GM18507 (cell line): Measurements from ENCODE around the gene KRT1.
"Not testable (repeated sequence)": the region's sequence is repeated elsewhere in the genome, so short reads cannot be mapped to it uniquely, and the experiment has no call there.

Source experiments
- DNase-seq: peaks from one replicate; pipeline ENCODE4 v3.0.0; 2011; ENCODE audit warnings: low read depth; ENCODE audit not compliant: insufficient read length; ENCODE audit errors: extremely low spot score
- FAIRE-seq: peaks from 2 replicates; lab custom pipeline; 2011; peaks lifted over from hg19 to GRCh38; lab: Jason Lieb, UNC

Gene KRT1

DNA sequence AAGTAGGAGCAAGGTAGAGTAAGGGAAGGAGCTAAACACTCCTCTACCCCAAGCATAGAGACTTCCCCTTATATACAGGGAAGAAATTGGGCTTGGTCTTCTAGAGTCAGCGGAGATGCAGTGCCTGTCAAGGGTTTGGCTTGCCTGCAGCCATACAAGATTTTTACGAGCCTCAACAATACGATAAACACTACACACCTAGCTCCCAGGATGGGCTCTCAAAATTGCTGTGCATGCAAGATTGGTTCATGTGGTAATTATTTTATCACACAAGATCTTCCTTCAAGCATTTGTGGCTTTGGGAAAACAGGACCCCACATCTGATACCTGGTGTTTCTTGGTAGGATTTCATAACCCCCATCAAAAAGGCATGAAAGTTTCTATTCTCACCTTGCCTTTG, at the start of gene KRT1:
Gene KRT1, minus strand, starts transcription at position 45 of the 400 bp plus-strand sequence. CDS start 59 bp downstream, outside the sequence.
- DNase-seq (no peak), FAIRE-seq (no peak)

DNA sequence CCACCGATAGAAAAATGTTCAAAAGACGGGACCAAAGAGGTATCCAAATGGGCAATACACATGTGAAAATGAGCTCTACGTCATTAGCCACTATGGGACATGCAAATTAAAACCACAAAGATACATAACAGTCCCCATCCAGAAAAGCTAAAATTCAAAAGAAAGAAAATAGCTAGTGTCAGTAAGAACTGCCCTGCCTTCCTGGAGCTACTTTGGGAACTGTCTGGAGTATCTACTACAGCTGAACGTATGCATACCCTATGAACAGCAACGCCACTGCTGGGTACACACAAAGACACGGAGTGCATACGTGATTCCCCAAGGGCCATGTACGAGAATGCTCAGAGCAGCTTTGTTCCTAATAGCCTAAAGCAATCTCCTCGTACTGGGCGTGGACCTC, 48.9 kb upstream of the KRT1 start:
- no peak for FAIRE-seq
- DNase-seq = no peak

DNA sequence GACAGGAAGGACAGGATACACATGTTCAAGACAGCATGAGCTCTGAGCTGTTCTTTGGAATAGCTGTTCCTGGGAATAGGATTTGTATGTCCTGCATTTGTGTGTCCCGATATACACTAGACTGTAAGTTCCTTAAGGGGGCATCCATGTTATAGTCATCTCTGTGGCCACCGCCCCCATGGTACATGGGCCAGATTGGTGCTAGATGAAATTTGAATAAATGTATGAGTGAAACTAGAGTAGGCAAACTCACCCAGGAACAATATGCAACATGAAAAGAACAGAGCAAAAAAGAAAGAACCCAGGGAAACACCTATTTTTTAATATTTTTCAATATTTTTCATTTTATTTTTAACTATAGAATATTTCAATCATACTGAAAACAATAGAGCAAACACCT, 48.2 kb upstream of the KRT1 start:
- FAIRE-seq = no peak
- DNase-seq = no peak

DNA sequence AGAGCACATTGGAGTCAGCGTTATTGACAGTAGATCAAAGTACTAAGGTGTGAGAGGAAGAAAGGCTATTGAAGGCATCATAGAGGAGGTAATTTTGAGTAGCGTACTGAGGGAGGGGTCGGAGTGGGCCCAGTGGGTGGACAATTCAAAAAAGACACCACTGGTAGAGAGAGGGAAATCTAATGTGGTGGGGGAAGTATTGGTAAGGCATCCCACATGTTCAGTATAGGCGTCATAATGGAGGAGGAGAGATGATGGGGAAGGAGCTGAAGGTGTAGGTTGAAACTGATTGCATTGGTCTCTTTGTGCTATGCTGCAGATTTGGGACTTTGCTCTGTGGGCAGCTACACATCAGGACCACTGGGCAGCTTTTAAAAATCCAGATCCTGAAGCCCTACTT, 46.8 kb upstream of the KRT1 start:
- FAIRE-seq (no peak), DNase-seq (no peak)

DNA sequence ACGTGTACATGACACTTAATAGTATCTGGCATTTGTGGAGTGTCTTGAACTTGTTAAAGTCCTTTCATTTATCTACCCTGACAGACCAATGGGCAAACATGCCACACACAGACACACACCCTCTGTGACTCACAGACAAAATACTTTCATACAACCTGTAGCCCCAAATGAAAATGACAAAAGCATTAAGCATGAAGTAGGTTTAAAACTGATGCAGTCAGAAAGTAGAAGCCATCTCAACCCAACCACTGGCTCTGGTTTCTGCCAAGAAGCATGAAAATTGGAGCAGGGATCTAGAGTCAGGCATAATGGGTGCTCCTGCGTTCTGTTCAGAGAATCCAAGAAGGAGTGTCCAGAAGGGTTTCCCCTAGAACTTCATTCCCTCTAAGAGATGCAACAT, 46.2 kb upstream of the KRT1 start:
- no peak for FAIRE-seq
- DNase-seq = no peak

DNA sequence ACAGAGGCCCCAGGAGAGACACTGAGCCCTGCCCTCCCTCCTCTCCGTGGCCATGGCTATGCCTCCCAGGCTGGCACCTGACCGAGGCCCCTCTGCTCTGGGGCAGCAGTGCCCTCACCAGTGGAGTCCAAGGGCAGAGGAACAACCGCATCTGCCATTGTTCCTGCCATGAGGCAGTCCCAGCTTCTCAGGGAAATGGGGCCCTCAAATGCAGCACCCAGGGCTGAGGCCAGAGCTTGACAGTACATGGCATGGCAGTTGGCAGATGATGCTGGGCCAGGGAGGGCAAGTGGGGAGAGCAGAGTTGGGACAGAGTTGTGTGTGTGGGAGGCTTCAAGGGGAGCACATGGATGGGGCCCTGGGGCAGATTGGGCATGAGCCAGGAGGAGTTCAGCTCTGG, 44.2 kb upstream of the KRT1 start:
- FAIRE-seq (no peak), DNase-seq (no peak)

DNA sequence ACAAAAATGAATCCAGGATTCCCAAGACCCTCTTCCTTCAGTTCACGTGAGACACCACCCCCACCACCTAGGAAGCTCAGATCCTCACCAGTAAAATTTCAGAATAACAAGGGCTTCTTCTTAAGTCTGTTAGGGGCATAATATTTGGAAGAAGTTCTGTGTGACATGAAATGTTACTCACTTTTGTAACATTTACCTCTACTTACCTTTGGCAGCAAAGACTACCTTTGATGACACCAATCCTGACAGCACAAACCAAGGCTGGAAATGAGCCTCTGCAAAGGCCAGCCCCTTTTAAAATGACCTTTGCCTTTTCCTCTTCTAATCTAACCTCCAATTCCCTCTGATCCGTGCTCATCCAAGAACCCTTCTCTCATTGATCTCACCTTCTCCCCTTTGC, 42.5 kb upstream of the KRT1 start:
- FAIRE-seq (no peak), DNase-seq (no peak)

DNA sequence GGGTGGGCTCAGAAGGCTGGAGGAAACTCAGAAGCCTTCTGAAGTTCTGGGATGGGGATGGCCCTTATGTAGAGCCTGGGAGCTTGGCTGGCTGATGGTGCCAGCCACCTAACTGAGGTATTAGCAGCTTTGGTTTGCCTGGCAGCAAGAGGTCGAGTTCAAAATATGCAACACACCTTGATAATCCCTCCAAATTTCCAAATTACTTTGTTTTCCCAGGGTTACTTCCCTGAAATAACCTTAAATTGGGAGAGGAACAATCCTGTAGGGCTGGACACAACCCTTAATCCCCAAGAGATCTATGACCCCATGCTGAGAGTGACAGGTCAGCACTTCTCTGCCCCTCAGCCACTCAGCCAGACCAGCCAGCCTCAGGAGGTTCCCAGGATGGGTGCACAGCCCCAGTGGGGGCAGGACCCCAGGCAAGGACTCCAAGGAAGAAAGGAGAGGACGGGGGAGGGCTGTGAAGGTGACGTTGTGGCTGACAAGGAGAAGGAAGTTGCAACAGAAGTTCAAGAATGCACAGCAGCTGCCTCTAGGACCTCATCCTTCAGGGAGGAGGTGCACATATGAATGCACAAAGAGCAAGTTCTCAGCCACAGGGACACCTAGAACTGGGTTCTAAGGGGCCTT, 41.7 kb upstream of the KRT1 start:
- no peak for DNase-seq
- no peak for FAIRE-seq

DNA sequence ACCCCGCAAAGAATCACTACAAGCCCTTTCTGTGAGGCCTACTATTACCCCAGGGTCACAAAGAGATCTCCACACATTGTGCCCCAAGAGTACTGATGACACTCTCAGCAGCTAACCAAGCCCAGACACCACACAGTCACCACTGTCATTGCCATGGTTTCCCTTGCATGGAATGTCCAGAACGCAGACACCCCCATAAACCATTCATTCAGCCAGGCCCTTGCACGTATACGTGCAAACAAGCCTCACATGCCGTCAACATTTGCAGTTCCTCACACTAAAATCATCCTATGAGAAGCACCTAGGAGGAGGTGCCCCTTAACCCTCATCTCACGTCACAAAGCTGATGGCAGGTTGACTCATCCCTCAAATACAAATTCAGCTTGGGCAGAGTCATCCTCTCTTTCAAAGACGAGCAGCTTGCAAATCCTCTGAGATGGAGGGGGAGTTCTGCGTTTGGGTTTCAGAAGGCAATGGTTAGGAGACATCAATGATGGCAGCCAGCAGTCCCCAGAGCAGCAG, 40.2 kb upstream of the KRT1 start:
- no peak for FAIRE-seq
- no peak for DNase-seq

DNA sequence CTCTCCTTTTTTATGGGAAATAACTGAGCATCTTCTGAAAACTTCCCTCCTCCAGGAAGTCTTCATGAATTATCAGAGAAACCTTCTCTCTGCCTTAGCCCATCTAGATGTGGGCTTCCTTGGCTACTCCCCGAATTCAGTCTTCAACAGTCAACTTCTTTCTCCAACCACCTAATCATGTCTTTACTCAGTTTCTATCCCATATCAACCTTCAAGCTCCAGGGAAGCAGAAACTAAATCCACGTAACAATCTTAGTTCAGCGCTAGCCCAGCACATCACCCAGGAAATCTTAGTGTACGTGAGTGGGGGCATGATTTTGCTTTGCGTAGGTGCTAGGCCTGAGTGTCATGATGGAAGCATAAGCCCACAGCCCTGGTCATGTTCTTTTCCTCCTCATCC, 35.9 kb upstream of the KRT1 start:
- DNase-seq (no peak), FAIRE-seq (no peak)

DNA sequence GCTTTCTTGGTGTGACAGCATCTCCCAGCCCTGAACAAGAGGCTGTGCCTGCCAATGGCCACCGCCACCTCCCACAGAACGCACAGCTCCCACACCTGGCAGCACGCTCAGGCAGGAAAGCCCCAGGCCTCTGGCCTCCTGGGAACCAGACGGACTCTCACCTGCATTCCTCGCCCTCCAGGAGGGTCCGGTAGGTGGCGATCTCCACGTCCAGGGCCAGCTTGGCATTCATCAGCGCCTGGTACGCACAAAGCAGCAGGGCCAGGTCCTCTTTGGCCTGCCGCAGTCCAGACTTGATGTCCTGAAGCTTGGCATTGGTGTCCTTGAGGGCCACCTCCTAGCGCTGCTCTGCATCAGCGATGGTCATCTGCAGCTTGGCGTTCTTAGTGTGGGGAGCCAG, 35.2 kb upstream of the KRT1 start:
- FAIRE-seq (no peak), DNase-seq (no peak)

DNA sequence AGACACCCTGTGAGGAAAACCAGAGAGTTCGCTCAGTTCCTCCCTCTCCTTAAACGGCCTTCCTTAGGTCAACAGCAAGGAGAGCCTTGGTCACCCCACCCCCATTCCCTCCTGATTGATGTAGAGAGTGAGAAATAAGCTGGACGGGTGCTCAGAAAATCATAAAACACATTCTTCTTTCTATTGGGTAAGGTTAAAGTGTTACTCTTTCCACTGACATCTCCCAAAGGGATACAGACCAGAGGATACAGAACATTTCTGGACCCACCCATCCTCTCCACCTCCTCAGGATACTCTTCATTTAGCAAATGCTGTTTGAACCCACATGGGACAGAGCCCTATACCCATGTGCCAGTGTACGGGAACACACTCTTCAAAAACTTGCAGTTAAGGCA, 34.7 kb upstream of the KRT1 start:
- FAIRE-seq (no peak), DNase-seq (no peak)

DNA sequence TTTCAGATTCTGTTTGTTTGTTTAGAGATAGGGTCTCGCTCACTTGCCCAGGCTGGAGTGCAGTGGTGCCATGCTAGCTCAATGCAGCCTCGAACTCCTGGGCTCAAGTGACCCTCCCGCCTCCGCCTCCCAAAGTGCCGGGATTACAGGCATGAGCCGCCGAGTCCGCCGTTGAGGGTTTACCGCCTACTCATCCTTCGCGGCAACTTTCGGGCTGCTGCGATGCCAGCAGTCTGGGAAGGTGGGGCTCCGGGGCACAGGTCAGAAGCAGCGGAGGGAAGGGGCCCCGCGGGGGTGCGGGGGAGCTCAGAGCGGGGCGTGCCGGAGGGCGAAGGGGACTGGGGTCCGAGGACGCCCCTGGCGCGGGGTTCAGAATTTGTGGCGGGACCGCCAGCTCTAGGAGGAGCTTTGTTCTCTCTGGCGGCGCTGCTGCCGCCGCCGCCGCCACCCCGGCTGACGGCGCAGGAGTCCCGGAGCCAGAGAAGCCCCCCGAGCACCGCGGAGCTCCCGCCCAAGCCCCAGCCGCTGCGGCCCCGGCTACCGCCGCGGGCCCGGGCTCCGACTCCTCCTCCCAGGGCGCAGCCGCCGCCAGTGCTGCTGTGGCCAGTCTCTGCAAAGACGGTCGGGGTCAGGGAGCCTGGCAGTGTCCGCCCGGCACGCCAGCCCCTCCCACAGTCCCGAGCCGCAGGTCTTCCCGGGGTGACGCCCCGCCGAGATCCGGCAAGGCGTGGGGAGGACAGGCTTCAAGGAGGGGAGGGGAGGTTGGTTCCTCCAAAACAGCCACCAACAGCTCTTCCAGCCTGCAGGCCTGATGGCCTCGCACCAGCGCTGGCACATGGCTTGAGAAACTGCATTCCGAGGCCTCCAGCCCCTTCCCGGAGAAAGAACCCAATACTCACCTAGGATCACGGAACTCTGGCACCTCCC, 34.0 kb upstream of the KRT1 start:
- DNase-seq (no peak), FAIRE-seq (no peak)

DNA sequence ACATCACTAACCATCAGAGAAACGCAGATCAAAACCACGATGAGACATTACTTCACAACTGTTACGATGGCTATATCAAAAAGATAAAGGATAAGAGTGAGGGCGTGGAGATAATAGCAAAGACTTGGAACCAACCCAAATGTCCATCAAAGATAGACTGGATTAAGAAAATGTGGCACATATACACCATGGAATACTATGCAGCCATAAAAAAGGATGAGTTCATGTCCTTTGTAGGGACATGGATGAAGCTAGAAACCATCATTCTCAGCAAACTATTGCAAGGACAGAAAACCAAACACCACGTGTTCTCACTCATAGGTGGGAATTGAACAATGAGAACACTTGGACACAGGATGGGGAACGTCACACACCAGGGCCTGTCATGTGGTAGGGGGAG, 31.9 kb upstream of the KRT1 start:
- FAIRE-seq, DNase-seq: not testable (repeated sequence)

DNA sequence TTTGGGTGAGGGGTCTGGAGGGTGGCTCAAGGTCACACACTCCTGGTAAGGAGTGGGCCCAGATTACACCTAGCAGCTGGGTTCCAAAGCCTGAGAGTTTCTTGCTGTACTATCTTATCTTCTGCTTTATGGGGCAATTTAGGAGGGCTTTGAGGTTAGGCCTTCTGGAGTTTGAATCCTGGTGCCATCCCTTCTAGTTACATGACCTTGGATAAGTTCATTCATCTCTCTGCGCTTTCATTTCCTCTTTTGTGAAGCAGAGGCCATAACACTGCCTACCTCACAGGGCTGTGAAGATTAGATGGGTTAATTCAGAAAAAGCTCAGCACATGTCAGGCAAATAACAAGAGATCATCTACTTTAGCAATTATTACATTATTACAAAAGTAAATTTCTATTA, 30.5 kb upstream of the KRT1 start:
- DNase-seq = no peak

DNA sequence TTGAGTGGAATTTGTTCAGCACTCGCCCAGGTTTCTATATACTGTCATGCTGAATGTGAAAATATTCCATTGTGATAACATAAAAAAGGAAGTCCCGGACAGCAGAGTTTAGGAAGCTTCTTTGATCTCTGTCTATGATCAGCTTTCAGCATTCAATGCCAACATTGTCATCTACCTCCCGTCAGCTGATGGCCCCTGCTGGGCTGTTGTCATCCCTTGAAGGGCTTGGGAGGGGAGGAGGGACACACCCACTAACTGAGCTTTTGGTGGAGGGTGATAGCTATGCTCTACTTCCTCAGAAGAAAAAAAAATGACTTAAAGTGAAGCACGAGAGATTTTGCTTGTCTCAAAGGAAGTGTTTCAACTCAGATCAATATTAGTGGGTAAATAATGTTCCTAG, 27.8 kb upstream of the KRT1 start:
- DNase-seq = no peak
- FAIRE-seq = no peak

More for the DNA sequence above, 30.5 kb upstream of the KRT1 start:
- FAIRE-seq = no peak

DNA sequence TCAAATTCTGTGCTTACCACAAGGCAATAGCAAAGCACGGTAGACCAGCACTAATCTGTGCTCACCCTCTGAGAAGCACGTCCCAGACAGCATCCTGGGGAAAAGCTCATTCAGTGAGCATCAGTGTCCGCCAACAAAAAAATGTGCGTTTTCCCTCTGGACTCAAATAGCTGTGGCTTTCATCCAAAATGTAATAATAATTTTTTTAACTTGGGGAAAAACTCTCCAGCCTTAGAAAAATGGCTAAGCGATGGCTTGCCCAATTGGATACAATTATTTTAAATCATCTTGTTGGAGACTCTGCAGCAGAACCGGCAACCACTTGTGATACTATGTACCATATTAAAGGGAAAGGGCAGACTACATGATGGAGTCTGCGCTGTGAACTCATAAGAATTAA, 24.3 kb upstream of the KRT1 start:
- DNase-seq (no peak), FAIRE-seq (no peak)

DNA sequence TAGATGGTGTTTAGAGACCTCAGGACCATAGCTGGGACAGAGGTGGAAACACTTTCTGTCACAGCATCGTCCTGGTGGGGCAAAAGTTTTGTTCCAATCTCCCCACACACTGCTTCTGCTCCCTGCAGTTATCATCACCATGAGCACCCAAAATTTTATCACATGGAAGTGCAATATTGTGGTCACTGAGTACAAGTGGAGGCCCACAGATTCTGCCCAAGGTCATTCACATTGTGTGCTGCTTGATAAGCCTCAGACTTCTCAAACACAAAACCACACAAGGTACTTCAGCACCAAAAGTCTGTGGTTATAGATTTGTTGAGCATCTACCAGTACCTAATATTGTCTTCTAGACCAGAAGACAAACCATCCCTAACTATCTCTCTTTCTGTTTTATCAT, 23.7 kb upstream of the KRT1 start:
- DNase-seq = no peak
- no peak for FAIRE-seq

DNA sequence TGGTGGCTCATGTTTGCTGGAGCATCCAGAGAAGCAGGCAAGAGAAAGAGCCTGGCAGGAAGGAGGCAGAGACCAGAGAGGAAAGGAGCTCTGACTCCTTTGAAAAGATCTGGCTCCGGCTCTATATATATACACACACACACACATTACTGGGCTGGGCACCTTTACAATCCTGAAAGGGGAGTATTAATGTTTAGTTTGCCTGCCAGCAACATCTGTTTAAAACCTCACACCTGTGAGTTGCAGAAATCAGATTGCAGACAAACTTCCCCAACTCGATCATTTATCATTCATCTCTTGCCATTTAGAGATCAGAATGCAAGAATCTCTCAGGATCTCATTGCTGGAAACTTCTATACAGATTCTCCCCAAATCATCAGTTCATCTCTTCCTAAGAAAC, 23.2 kb upstream of the KRT1 start, which contains the start of gene KRT77:
Gene KRT77, minus strand, starts transcription at position 101 of the 400 bp plus-strand sequence. Its CDS starts 90 bp downstream, at position 11.
- no peak for FAIRE-seq
- no peak for DNase-seq

DNA sequence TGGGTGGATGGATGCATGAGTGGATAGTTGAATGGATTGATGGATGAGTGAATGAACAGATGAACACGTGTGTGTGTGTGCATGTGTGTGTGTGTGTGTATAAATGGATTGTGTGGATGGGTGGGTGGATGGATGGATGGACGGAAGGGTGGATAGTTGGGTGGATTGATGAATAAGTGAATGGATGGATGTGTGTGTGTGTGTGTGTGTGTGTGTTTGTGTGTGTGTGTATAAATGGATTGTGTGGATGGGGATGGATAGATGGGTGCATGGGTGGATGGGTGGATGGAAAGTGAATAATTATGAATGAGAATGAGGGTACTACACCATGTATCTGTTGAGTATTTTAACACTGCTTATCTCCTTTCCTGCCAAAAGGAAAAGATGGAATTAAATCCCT, 22.1 kb upstream of the KRT1 start:
- DNase-seq (no peak), FAIRE-seq (no peak)

DNA sequence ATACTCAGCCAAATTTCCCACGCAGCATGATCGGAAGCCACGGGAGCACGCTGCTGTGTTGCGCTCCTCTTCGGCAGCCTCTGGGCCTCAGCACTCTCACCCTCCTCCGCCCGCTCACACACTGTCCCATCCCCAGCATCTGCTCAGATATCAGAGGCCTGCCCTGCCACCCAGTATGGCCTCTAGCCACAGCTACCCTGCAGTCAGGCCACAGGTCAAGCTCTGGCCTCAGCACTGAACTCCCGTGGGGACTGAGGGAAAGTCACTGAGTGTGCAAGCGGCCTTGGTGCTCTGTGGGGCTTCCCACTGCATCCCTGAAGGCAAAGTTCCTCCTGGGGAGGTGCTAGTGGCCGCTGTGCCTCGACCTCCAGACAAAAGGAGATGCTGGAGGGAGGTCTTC, 21.1 kb upstream of the KRT1 start:
- FAIRE-seq = no peak
- no peak for DNase-seq
